Measurements from ENCODE around the gene TLDC2. TPM values are rescaled to one million over a fixed set of nuclear protein-coding genes. Genes with fewer than 3 reads are reported as not detected.

Gene TLDC2
- total and polyA plus RNA-seq, 2 of the 8 experiments (the other 6 are each of a cell fraction or from before 2014, with no cell fraction given), result 0.29 to 0.34 TPM

DNA sequence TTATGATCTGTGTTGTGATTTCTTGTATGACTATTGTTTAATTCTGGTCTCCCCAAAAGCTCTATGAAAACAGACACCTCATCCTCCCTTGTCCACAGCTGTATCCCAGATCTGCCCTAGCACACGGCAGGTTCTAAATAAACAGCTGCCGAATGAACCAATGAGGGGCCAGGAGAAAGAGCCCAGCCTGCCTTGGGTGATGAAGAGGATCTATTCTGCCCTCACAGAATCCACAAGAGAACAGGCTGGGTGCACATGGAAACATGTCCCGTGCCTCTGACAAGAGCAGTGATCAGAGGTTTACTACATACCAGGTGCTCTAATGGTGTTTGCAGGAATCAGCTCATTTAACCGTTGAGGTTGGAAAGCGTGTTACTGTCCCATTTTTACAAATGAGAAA is 15.6 kb upstream of the TLDC2 start:
- 90% methylated on average over 5 of the region's 5 CpGs; no CpG with 5 or more reads in 1 of the 2 experiments for WGBS, 2 experiments (ENCODE audit: extremely low coverage in 1 of 2, insufficient coverage in 1 of 2, insufficient read length in 1 of 2, insufficient replicate concordance in 2 of 2, low coverage in 1 of 2, low lambda C conversion rate in 2 of 2, missing lambda C conversion rate in 1 of 2)
- DNase-seq (ENCODE audit: low read depth in 1 of 2, low spot score in 2 of 2), result no peak
- Histone ChIP-seq H4K20me1 (replicated peaks in 1 of 2; ENCODE audit: control insufficient read depth in 1 of 2, insufficient read depth in 2 of 2, low read length in 2 of 2) (peaks cover 24 to 32% of the 10 kb centered on the region in 2 experiments), H3K27ac (ENCODE audit: low read depth, low read length) (no peak overlapping the region), H3K4me2 (ENCODE audit: insufficient read depth in 1 of 2, low read depth in 2 of 2, low read length in 2 of 2) (0 out of 4 replicates have a peak overlapping the region, but pooled peaks of 1 of the 2 experiments have one; percentile 85), H3K79me2 (ENCODE audit: control insufficient read depth in 1 of 2, insufficient read depth in 2 of 2, low read length in 2 of 2) (peaks cover 0 to 47% of the 10 kb centered on the region in 2 experiments; a peak in 2 of 4 replicates), H2BK15ac (ENCODE audit: low read length) (no peak overlapping the region), H2BK20ac (ENCODE audit: low read length) (no peak overlapping the region), H3K4me3 (ENCODE audit: extremely low read depth in 1 of 4, insufficient read depth in 2 of 4, low read depth in 3 of 4, low read length in 4 of 4) (no peak overlapping the region), H3K9me3 (ENCODE audit: insufficient read depth in 2 of 2, low read depth in 1 of 2, low read length in 1 of 2) (no peaks in the 10 kb centered on the region), H2BK120ac (replicated peaks; ENCODE audit: low read depth, low read length) (no peak overlapping the region), H3K4ac (replicated peaks; ENCODE audit: insufficient read length, low read depth, low read length) (no peak overlapping the region), H3K36me3 (ENCODE audit: control insufficient read depth in 2 of 4, insufficient read depth in 4 of 4, low read length in 3 of 4) (0 out of 8 replicates have a peak, but pooled peaks cover 0 to 2% (median 0%) of the 10 kb centered on the region in 4 experiments), H3K23ac (ENCODE audit: insufficient read length) (no peak overlapping the region), H2BK5ac (ENCODE audit: low read depth, low read length) (no peak overlapping the region), H3K4me1 (replicated peaks in 1 of 4; ENCODE audit: control insufficient read depth in 3 of 4, insufficient read depth in 4 of 4, low read length in 3 of 4) (peaks cover 3 to 24% (median 17%) of the 10 kb centered on the region in 4 experiments), H3K9ac (replicated peaks in 1 of 4; ENCODE audit: extremely low read depth in 1 of 4, low read depth in 3 of 4, low read length in 3 of 4) (no peak overlapping the region), H4K8ac (ENCODE audit: extremely low read depth, insufficient read depth, low read length) (peak overlapping the region; percentile 1; the same call in 1 of the 2 replicates), H3K79me1 (ENCODE audit: low read depth, low read length) (peaks cover 29% of the 10 kb centered on the region), H3K27me3 (replicated peaks in 1 of 4; ENCODE audit: control insufficient read depth in 3 of 4, extremely low read depth in 1 of 4, insufficient read depth in 3 of 4, low read length in 3 of 4) (peaks cover 0 to 8% (median 4%) of the 10 kb centered on the region in 4 experiments; a peak in 4 of 7 replicates), H3K14ac (ENCODE audit: insufficient read length) (no peak overlapping the region), H2BK12ac (ENCODE audit: low read depth, low read length) (no peak overlapping the region), H4K91ac (replicated peaks; ENCODE audit: insufficient read length, low read length) (no peak overlapping the region), H2AK5ac (ENCODE audit: low read depth, low read length) (no peak overlapping the region), H2AFZ (ENCODE audit: low read length) (no peak overlapping the region), H4K5ac (ENCODE audit: insufficient read length, low read depth, low read length) (no peak overlapping the region), H3K56ac (replicated peaks; ENCODE audit: insufficient read length, low read depth, low read length) (no peak overlapping the region), H3K18ac (ENCODE audit: extremely low read depth, low read length) (no peak overlapping the region), H3K23me2 (ENCODE audit: low read depth, low read length) (peaks cover 15% of the 10 kb centered on the region; the same call in 1 of the 2 replicates)
- FAIRE-seq, result no peak
- ChIA-PET CTCF (ENCODE audit: partially characterized antibody) (interaction anchor here (1.1 to 5.9 kb wide), 8 partner anchors 13 to 86 kb away, joined by 3 to 41 read pairs (median 4); partner anchors contain the start of gene DSN1), POLR2A (ENCODE audit: partially characterized antibody) (interaction anchor here (0.9 to 5.8 kb wide), 4 partner anchors 10 to 27 kb away, joined by 3 to 41 read pairs (median 34); no protein-coding TSS in a partner anchor)
- no peak for TF ChIP-seq BCL11A (IDR thresholded peaks at IDR 0.05; ENCODE audit: low read depth in 2 of 2, low read length in 2 of 2)

Data from H1 (cell line).